HEK293 (cell line): ENCODE measurements around the gene FRMD6.

Source experiments
- GLIS1 ChIP-seq: fragments of 450-650 bp; formaldehyde crosslinking; IDR thresholded peaks from 2 replicates; pipeline ENCODE4 v1.5.1; 2016; ENCODE audit warnings: missing biosample characterization, missing genetic modification characterization
- GLIS2 ChIP-seq: fragments of 450-650 bp; formaldehyde crosslinking; IDR thresholded peaks from 2 replicates; pipeline ENCODE4 v1.5.1; 2016; ENCODE audit warnings: missing biosample characterization, missing genetic modification characterization
- KLF16 ChIP-seq: fragments of 450-650 bp; formaldehyde crosslinking; IDR thresholded peaks from 2 replicates; pipeline ENCODE4 v1.5.1; 2017; ENCODE audit warnings: missing biosample characterization, missing genetic modification characterization
- KLF9 ChIP-seq: fragments of 450-650 bp; formaldehyde crosslinking; IDR thresholded peaks from 2 replicates; pipeline ENCODE4 v1.5.1; 2016; ENCODE audit warnings: missing biosample characterization, missing genetic modification characterization, low read depth
- MYNN ChIP-seq: fragments of 450-650 bp; formaldehyde crosslinking; IDR thresholded peaks from 2 replicates; pipeline ENCODE4 v1.5.1; 2016; ENCODE audit warnings: missing biosample characterization, missing genetic modification characterization, borderline replicate concordance
- PATZ1 ChIP-seq: fragments of 450-650 bp; formaldehyde crosslinking; IDR thresholded peaks from 2 replicates; pipeline ENCODE4 v1.5.1; 2016; ENCODE audit warnings: missing biosample characterization, missing genetic modification characterization
- REST ChIP-seq: fragments of 450-650 bp; formaldehyde crosslinking; IDR thresholded peaks from 2 replicates; pipeline ENCODE4 v1.5.1; 2016; ENCODE audit warnings: missing biosample characterization, missing genetic modification characterization
- TSHZ1 ChIP-seq: fragments of 450-650 bp; formaldehyde crosslinking; IDR thresholded peaks from 2 replicates; pipeline ENCODE4 v1.5.1; 2016; ENCODE audit warnings: missing biosample characterization, missing genetic modification characterization, borderline replicate concordance
- ZNF114 ChIP-seq: fragments of 450-650 bp; formaldehyde crosslinking; IDR thresholded peaks from 2 replicates; pipeline ENCODE4 v1.5.0; 2017; ENCODE audit warnings: missing biosample characterization, missing genetic modification characterization
- ZNF211 ChIP-seq: fragments of 450-650 bp; formaldehyde crosslinking; IDR thresholded peaks from 2 replicates; pipeline ENCODE4 v1.5.1; 2016; ENCODE audit warnings: low read depth, missing biosample characterization, missing genetic modification characterization
- ZNF214 ChIP-seq: fragments of 450-650 bp; formaldehyde crosslinking; IDR thresholded peaks from 2 replicates; pipeline ENCODE4 v1.5.1; 2017; ENCODE audit warnings: missing biosample characterization, mild to moderate bottlenecking, missing genetic modification characterization, borderline replicate concordance
- ZNF239 ChIP-seq: fragments of 450-650 bp; formaldehyde crosslinking; IDR thresholded peaks from 2 replicates; pipeline ENCODE4 v1.5.1; 2016; ENCODE audit warnings: missing biosample characterization, missing genetic modification characterization
- ZNF341 ChIP-seq: fragments of 450-650 bp; formaldehyde crosslinking; IDR thresholded peaks from 2 replicates; pipeline ENCODE4; 2016; ENCODE audit warnings: low read depth, missing biosample characterization, missing genetic modification characterization
- ZNF404 ChIP-seq: fragments of 450-650 bp; formaldehyde crosslinking; IDR thresholded peaks from 2 replicates; pipeline ENCODE4 v1.5.1; 2017; ENCODE audit warnings: missing biosample characterization, missing genetic modification characterization
- ZNF433 ChIP-seq: fragments of 450-650 bp; formaldehyde crosslinking; IDR thresholded peaks from 2 replicates; pipeline ENCODE4 v1.5.1; 2016; ENCODE audit warnings: missing biosample characterization, missing genetic modification characterization, low read depth
- ZNF521 ChIP-seq: fragments of 450-650 bp; formaldehyde crosslinking; IDR thresholded peaks from 2 replicates; pipeline ENCODE4 v1.5.1; 2017; ENCODE audit warnings: missing biosample characterization, mild to moderate bottlenecking, missing genetic modification characterization
- ZNF670 ChIP-seq: fragments of 450-650 bp; formaldehyde crosslinking; IDR thresholded peaks from 2 replicates; pipeline ENCODE4 v1.5.1; 2016; ENCODE audit warnings: missing biosample characterization, missing genetic modification characterization, low read depth
- TF ChIP-seq, protein P1 (sequence below): fragments of 450-650 bp; formaldehyde crosslinking; IDR thresholded peaks from 2 replicates; pipeline ENCODE4 v1.5.1; 2017; ENCODE audit warnings: missing biosample characterization, missing genetic modification characterization
- TF ChIP-seq, protein P2 (sequence below): sonication (generic); formaldehyde crosslinking; IDR thresholded peaks from 2 replicates; pipeline ENCODE4 v1.8.1; 2022; ENCODE audit warnings: mild to moderate bottlenecking, moderate library complexity, missing genetic modification reagents
- TF ChIP-seq, protein P3 (sequence below): fragments of 450-650 bp; formaldehyde crosslinking; IDR thresholded peaks from 2 replicates; pipeline ENCODE4 v1.5.1; 2016; ENCODE audit warnings: missing biosample characterization, missing genetic modification characterization

The FRMD6 gene

DNA sequence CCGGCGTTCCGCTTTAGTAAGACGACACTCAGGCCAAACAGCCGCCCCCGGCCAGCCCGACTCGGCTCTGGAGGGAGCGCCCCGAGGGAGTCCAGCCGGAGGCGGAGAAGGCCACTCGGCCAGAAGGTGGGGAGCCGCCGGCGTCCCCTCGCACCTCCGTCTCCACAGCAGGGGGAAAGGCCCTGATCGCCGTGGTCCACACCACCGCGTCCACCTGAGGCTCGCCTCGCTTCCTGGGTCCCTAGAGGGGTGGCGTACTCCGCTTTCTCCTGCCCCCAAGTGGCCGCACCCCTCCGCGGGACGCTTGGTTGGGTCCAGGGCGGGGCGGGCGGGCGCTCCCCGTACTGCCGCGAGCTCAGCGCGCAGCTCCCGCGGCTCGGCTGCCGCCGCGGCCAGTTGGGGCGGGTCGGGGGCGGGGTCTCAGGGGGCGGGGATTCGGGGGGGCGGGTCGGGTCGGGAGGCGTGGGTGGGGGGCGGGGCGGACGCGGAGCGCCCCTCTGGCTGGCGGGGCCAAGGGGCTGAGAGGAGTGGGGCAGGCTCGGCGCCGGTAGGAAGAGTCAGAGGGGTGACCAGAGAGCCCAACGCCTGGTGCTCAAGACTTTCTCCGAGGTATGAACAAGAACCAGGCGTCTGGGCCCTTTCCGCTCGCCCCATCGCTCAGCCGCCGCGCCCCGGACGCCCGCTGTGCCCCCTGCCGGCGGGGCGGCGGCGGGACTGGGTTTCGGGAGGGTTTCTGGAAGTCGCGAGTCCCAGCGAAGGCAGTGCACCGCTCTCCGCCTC, at the start of gene FRMD6 (continued):
- TF ChIP-seq, protein P1, sequence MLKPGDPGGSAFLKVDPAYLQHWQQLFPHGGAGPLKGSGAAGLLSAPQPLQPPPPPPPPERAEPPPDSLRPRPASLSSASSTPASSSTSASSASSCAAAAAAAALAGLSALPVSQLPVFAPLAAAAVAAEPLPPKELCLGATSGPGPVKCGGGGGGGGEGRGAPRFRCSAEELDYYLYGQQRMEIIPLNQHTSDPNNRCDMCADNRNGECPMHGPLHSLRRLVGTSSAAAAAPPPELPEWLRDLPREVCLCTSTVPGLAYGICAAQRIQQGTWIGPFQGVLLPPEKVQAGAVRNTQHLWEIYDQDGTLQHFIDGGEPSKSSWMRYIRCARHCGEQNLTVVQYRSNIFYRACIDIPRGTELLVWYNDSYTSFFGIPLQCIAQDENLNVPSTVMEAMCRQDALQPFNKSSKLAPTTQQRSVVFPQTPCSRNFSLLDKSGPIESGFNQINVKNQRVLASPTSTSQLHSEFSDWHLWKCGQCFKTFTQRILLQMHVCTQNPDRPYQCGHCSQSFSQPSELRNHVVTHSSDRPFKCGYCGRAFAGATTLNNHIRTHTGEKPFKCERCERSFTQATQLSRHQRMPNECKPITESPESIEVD (tag by site-specific recombination) = no peak
- TF ChIP-seq ZNF670 (tag by site-specific recombination) = no peak
- TF ChIP-seq ZNF404 (tag by site-specific recombination) = no peak
- TF ChIP-seq KLF16 (tag by site-specific recombination) = peak; percentile 68
- TF ChIP-seq, protein P2, sequence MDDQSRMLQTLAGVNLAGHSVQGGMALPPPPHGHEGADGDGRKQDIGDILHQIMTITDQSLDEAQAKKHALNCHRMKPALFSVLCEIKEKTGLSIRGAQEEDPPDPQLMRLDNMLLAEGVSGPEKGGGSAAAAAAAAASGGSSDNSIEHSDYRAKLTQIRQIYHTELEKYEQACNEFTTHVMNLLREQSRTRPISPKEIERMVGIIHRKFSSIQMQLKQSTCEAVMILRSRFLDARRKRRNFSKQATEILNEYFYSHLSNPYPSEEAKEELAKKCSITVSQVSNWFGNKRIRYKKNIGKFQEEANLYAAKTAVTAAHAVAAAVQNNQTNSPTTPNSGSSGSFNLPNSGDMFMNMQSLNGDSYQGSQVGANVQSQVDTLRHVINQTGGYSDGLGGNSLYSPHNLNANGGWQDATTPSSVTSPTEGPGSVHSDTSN (CRISPR knock-in tag) = 0 out of 2 replicates have a peak, but pooled peaks have one; percentile 23
- TF ChIP-seq TSHZ1 (tag by site-specific recombination) = no peak
- no peak for TF ChIP-seq ZNF114 (tag by site-specific recombination)
- TF ChIP-seq ZNF211 (tag by site-specific recombination) = no peak
- peak; percentile 84 for TF ChIP-seq KLF9
- 0 out of 2 replicates have a peak, but pooled peaks have one; percentile 40 for TF ChIP-seq ZNF341 (tag by site-specific recombination)
- TF ChIP-seq, protein P3, sequence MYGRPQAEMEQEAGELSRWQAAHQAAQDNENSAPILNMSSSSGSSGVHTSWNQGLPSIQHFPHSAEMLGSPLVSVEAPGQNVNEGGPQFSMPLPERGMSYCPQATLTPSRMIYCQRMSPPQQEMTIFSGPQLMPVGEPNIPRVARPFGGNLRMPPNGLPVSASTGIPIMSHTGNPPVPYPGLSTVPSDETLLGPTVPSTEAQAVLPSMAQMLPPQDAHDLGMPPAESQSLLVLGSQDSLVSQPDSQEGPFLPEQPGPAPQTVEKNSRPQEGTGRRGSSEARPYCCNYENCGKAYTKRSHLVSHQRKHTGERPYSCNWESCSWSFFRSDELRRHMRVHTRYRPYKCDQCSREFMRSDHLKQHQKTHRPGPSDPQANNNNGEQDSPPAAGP = peak; percentile 29; the same call in 1 of the 2 replicates
- TF ChIP-seq ZNF433 (tag by site-specific recombination) = no peak
- no peak for TF ChIP-seq MYNN (tag by site-specific recombination)
- TF ChIP-seq GLIS1 = peak; percentile 36; the same call in 1 of the 2 replicates
- TF ChIP-seq REST (tag by site-specific recombination) = 0 out of 2 replicates have a peak, but pooled peaks have one; percentile 22
- TF ChIP-seq ZNF214 (tag by site-specific recombination) = no peak
- TF ChIP-seq GLIS2 = peak; percentile 80
- TF ChIP-seq ZNF521 (tag by site-specific recombination) = no peak
- TF ChIP-seq ZNF239 (tag by site-specific recombination) = no peak
- TF ChIP-seq PATZ1 (tag by site-specific recombination) = peak; percentile 52
